Measurements from ENCODE around the gene INPP5E.

INPP5E gene

GRCh38 chr9:136395345-136396218, 44.1 kb downstream of the INPP5E start:
- H3K9me3 ChIP-seq, result no peaks in the 10 kb centered on the region
- no peak for TF ChIP-seq CTCF (IDR thresholded peaks at IDR 0.05)
- intact Hi-C loops (cut with DNase I; ENCODE audit: low total_unique reads), result no loop called here
- H3K4me3 ChIP-seq, result no peak overlapping the region
- H3K27me3 ChIP-seq, result no peaks in the 10 kb centered on the region
- peaks cover 0 to 24% (median 18%) of the 10 kb centered on the region in 4 donors for H3K4me1 ChIP-seq
- H3K27ac ChIP-seq, result no peak overlapping the region
- peaks cover 37 to 72% (median 61%) of the 10 kb centered on the region in 3 donors for H3K36me3 ChIP-seq
- no peak for DNase-seq

DNA sequence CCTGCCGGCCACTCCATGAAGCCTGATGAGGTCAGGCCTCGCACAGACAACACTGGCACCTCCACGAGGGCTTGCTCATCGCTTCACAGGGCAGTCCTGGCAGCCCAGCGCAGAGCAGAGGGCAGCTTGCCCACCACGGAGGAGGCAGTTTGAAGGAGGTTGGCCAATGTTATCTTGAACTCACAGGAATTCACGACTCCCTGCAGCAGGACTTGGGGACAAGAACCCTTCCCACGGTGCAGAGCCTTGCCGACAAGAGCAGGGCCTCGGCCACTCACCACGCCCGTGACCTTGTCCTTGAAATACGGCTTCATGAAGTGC, 44.7 kb downstream of the INPP5E start:
- Histone ChIP-seq H3K9me3 (no peaks in the 10 kb centered on the region), H3K27ac (no peak overlapping the region), H3K4me1 (peaks cover 0 to 20% (median 14%) of the 10 kb centered on the region in 4 donors), H3K4me3 (no peak overlapping the region), H3K27me3 (no peaks in the 10 kb centered on the region), H3K36me3 (peaks cover 37 to 74% (median 63%) of the 10 kb centered on the region in 3 donors)
- intact Hi-C loops (cut with DNase I; ENCODE audit: low total_unique reads), result no loop called here
- no peak for DNase-seq
- TF ChIP-seq CTCF (IDR thresholded peaks at IDR 0.05), result no peak

GRCh38 chr9:136394312-136395019, 45.2 kb downstream of the INPP5E start:
- no peaks in the 10 kb centered on the region for H3K27me3 ChIP-seq
- H3K36me3 ChIP-seq, result peaks cover 40 to 79% (median 69%) of the 10 kb centered on the region in 3 donors
- no peaks in the 10 kb centered on the region for H3K9me3 ChIP-seq
- DNase-seq, result no peak
- H3K27ac ChIP-seq, result no peak overlapping the region
- peaks cover 0 to 18% (median 13%) of the 10 kb centered on the region in 4 donors for H3K4me1 ChIP-seq
- no peak overlapping the region for H3K4me3 ChIP-seq
- TF ChIP-seq CTCF (IDR thresholded peaks at IDR 0.05), result no peak
- intact Hi-C loops (cut with DNase I; ENCODE audit: low total_unique reads), result no loop called here

DNA sequence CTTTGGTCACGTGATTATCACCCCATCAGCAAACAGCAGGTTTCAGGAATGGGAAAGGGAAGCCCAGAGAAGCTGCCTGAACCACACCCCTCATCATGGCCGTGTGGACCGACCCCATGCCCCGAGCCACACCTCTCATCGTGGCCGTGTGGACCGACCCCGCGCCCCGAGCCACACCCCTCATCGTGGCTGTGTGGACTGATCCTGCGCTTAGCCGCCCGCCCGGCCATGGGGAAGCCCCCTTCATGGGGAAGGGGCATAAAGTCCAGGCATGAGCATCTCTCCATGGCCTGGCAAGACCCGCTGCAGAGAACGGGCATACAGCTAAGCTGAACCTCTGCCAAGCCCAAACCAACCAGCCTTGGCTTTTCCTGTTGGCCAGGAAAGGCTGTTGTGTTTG, 46.1 kb downstream of the INPP5E start:
- TF ChIP-seq CTCF (IDR thresholded peaks at IDR 0.05), result no peak
- no peaks in the 10 kb centered on the region for H3K9me3 ChIP-seq
- H3K4me1 ChIP-seq, result peaks cover 0 to 8% (median 3%) of the 10 kb centered on the region in 4 donors
- no peak overlapping the region for H3K27ac ChIP-seq
- no peak overlapping the region for H3K4me3 ChIP-seq
- H3K27me3 ChIP-seq, result no peaks in the 10 kb centered on the region
- no peak for DNase-seq
- H3K36me3 ChIP-seq, result peaks cover 43 to 89% (median 78%) of the 10 kb centered on the region in 3 donors
- intact Hi-C loops (cut with DNase I; ENCODE audit: low total_unique reads), result no loop called here

DNA sequence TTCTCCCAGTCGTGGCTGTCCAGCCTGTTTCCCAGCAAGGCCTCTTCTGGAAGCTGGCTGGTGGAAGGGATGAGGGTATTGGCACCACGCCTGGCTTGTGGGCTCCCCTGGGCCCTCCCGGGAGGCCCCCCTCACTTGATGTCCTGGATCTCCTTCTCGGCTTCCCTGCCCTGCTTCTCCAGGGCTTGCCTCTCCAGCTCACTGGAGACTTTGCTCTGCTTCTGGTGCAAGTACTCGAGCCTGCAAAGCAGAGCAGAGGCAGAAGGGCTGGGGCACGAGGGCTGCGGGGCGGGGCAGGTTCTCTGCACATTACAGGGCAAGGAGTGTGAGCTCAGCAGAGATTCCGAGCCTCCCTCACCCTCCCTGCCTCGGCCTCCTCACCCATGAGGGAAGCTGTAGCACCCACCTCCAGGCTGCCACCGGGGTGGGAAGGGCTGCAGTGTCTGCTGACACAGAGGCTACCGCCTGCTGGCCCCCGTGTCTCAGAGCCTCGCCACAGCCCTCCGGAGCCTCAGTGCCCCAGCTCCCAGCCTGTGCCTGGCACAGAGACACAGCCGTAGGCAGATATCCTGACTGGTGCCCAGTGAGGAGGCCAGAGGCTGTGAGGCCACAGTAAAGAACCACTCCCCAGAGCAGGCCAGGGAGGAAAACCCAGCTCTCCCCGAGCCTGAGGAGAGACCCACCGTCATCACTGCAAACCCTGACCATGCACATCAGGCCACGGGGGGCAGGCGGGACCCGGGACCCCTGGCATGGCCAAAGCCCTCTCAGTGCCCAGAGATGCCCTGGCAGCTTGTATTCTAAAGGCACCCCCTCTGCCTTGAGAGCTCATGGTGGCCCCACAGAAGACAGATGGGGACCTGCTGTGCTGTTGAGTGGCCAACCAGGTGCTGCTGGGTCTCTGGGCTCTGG, 46.9 kb downstream of the INPP5E start:
- Histone ChIP-seq H3K36me3 (peaks cover 49 to 90% (median 85%) of the 10 kb centered on the region in 3 donors), H3K9me3 (no peaks in the 10 kb centered on the region), H3K4me1 (peaks cover 0 to 1% (median 0%) of the 10 kb centered on the region in 4 donors), H3K27me3 (no peaks in the 10 kb centered on the region), H3K4me3 (no peak overlapping the region), H3K27ac (no peak overlapping the region)
- intact Hi-C loops (cut with DNase I; ENCODE audit: low total_unique reads), result no loop called here
- DNase-seq, result no peak
- no peak for TF ChIP-seq CTCF (IDR thresholded peaks at IDR 0.05)
